Measurements from ENCODE around the gene FTO. TPM values are rescaled to one million over a fixed set of nuclear protein-coding genes. Genes with fewer than 3 reads are reported as not detected.

FTO gene
- total RNA-seq, 4 donors from 2014 or later, result 64.4 to 116 (median 71.3) TPM

DNA sequence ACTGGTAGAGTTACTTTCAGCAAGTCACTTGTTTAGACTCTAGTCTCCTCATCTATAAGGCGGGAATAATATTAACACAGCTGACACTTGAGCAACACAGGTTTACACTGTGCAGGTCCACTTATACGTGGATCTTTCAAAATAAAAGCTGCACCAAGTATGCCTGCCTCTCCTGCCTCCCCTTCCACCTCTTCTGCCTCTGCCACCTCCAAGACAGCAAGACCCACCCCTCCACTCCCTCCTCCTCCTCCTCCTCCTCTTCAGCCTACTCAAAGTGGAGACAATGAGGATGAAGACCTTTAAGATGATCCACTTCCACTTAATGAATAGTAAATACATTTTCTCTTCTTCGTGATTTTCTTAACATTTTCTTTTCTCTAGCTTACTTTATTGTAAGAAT, 285.6 kb downstream of the FTO start:
- no peaks in the 10 kb centered on the region for H3K27me3 ChIP-seq
- no peak overlapping the region for H3K27ac ChIP-seq
- 92% methylated on average over 3 of the region's 3 CpGs for WGBS
- H3K36me3 ChIP-seq, result no peaks in the 10 kb centered on the region
- DNase-seq (ENCODE audit: low spot score in 2 of 2), result no peak
- peaks cover 26% of the 10 kb centered on the region for H3K4me1 ChIP-seq
- no peak overlapping the region for H3K4me3 ChIP-seq
- TF ChIP-seq POLR2A (IDR thresholded peaks at IDR 0.05) (no peak), EP300 (IDR thresholded peaks at IDR 0.05) (no peak), POLR2AphosphoS5 (IDR thresholded peaks at IDR 0.05) (no peak)
- TF ChIP-seq, protein P1, sequence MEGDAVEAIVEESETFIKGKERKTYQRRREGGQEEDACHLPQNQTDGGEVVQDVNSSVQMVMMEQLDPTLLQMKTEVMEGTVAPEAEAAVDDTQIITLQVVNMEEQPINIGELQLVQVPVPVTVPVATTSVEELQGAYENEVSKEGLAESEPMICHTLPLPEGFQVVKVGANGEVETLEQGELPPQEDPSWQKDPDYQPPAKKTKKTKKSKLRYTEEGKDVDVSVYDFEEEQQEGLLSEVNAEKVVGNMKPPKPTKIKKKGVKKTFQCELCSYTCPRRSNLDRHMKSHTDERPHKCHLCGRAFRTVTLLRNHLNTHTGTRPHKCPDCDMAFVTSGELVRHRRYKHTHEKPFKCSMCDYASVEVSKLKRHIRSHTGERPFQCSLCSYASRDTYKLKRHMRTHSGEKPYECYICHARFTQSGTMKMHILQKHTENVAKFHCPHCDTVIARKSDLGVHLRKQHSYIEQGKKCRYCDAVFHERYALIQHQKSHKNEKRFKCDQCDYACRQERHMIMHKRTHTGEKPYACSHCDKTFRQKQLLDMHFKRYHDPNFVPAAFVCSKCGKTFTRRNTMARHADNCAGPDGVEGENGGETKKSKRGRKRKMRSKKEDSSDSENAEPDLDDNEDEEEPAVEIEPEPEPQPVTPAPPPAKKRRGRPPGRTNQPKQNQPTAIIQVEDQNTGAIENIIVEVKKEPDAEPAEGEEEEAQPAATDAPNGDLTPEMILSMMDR (IDR thresholded peaks at IDR 0.05), result no peak
- H3K9me3 ChIP-seq, result no peaks in the 10 kb centered on the region

DNA sequence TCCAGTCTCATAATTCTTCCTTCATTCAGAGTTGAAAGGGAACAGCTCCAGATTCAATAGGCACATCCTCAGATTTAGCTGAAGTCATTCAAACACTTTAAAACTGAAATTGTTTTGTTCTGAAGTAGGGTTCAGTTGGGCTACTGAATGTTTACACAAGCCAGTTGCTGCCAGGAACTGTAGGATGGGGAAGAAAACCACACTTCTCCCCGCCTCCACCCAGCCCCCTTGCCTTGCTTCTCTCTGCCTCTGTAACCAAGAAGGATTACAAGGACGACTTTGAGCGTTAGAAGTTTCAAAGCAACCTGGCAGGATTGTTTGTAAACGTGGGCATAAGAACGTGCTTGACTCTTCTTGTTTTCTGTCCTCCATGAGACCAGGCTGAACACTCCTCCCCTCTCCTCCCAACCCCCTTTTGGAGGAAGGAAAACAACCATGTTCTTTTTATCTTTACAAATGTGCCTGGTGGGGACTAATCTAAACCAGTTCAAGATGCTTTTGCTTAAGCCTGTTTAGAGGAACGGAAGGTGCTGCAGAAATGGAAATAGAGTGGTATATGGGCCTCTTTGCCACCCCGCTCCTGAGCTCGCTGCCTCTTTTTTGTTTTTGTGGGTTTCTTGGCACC, 287.9 kb downstream of the FTO start:
- Histone ChIP-seq H3K4me1 (peaks cover 16% of the 10 kb centered on the region), H3K9me3 (no peaks in the 10 kb centered on the region), H3K27me3 (no peaks in the 10 kb centered on the region), H3K4me3 (no peak overlapping the region), H3K36me3 (no peaks in the 10 kb centered on the region), H3K27ac (peak overlapping the region; percentile 60)
- WGBS, result 52% methylated on average over 8 of the region's 8 CpGs
- no peak for TF ChIP-seq POLR2AphosphoS5 (IDR thresholded peaks at IDR 0.05)
- TF ChIP-seq POLR2A (IDR thresholded peaks at IDR 0.05), result no peak
- TF ChIP-seq, protein P1 (IDR thresholded peaks at IDR 0.05), result no peak
- no peak for TF ChIP-seq EP300 (IDR thresholded peaks at IDR 0.05)
- DNase-seq (ENCODE audit: low spot score in 2 of 2), result no peak

DNA sequence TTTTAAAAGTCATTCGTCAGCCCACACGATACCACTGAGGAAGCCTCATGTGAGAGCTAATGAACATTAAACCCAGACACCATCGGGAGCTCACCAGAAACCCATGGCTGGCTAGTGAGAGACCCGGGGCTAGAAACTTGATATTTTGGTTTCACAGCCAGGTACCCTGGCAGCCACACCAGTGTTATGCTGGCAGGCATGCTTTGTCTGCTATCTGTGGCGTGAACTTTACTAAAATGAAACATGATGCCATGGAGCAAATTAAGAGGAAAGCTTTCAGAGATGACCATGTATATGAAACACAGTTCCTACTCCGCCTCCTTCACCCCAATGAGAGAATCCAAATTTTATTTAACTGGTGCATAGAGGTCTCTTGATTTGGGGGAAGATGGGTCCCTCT, 291.4 kb downstream of the FTO start:
- no peak overlapping the region for H3K27ac ChIP-seq
- peaks cover 22% of the 10 kb centered on the region for H3K4me1 ChIP-seq
- no peaks in the 10 kb centered on the region for H3K36me3 ChIP-seq
- no peak overlapping the region for H3K4me3 ChIP-seq
- H3K27me3 ChIP-seq, result no peaks in the 10 kb centered on the region
- TF ChIP-seq EP300 (IDR thresholded peaks at IDR 0.05), result no peak
- TF ChIP-seq POLR2AphosphoS5 (IDR thresholded peaks at IDR 0.05), result no peak
- TF ChIP-seq POLR2A (IDR thresholded peaks at IDR 0.05), result no peak
- TF ChIP-seq, protein P1 (IDR thresholded peaks at IDR 0.05), result no peak
- 66% methylated on average over 6 of the region's 6 CpGs for WGBS
- H3K9me3 ChIP-seq, result no peaks in the 10 kb centered on the region
- DNase-seq (ENCODE audit: low spot score in 2 of 2), result no peak

DNA sequence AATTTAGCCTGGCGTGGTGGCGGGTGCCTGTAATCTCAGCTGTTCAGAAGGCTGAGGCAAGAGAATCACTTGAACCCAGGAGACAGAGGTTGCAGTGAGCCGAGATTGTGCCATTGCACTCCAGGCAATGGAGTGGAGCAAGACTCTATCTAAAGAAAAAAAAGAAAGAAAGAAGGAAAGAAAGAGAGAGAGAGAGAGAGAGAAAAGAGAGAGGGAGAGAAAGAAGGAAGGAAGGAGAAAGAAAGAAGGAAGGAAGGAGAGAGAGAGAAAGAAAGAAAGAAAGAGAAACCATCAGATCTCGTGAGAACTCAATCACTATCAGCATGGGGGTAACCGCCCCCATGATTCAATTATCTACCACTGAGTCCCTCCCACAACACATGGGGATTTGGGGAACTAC, 293.0 kb downstream of the FTO start:
- no peak for DNase-seq (ENCODE audit: low spot score in 2 of 2)
- H3K27me3 ChIP-seq, result no peaks in the 10 kb centered on the region
- H3K4me1 ChIP-seq, result peaks cover 14% of the 10 kb centered on the region
- TF ChIP-seq, protein P1 (IDR thresholded peaks at IDR 0.05), result no peak
- TF ChIP-seq EP300 (IDR thresholded peaks at IDR 0.05) (no peak), POLR2A (IDR thresholded peaks at IDR 0.05) (no peak), POLR2AphosphoS5 (IDR thresholded peaks at IDR 0.05) (no peak)
- no peak overlapping the region for H3K27ac ChIP-seq
- H3K36me3 ChIP-seq, result peaks cover 3% of the 10 kb centered on the region
- 93% methylated on average over 5 of the region's 5 CpGs for WGBS
- no peaks in the 10 kb centered on the region for H3K9me3 ChIP-seq
- H3K4me3 ChIP-seq, result no peak overlapping the region

DNA sequence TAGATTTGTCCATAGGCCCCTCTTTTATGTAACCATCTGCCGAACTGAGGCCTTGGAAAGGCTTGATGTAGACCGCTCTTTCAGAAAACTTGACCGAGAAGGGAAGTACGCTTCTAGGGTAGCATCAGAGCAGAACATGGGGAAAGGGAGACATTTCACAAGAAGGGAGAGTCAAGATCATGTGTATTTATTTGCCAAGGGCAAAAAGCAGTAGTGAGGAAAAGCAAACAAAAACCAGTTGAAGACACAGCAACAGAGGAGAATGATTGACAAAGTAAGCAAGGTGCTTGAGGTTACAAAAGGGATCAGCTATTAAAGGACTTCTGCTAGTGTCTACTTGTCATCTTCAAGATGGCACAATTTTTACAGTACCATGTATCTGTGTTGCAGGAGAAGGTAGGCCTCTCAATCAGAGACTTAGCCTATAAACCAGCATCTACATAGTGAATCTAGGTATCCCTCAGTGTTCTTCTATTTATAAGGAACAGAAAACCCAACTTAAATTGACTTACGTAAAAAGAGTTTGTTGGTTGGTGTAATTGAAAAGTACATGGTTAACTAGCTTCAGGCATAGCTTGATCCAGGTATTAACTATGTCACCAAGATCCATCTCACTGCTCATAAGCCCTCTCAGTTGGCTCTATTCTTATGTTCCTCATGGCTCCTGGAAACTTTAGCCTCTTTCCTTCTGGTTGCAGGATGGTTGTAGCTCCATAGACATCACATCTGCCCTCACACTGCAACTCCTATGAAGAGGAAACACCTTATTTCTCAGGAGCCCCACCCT, 294.3 kb downstream of the FTO start:
- Histone ChIP-seq H3K4me3 (no peak overlapping the region), H3K27ac (no peak overlapping the region), H3K27me3 (no peaks in the 10 kb centered on the region), H3K4me1 (peaks cover 10% of the 10 kb centered on the region), H3K36me3 (peaks cover 4% of the 10 kb centered on the region), H3K9me3 (no peaks in the 10 kb centered on the region)
- 96% methylated on average over 5 of the region's 5 CpGs for WGBS
- TF ChIP-seq POLR2A (IDR thresholded peaks at IDR 0.05) (no peak), POLR2AphosphoS5 (IDR thresholded peaks at IDR 0.05) (no peak), EP300 (IDR thresholded peaks at IDR 0.05) (no peak)
- TF ChIP-seq, protein P1 (IDR thresholded peaks at IDR 0.05), result no peak
- DNase-seq (ENCODE audit: low spot score in 2 of 2), result no peak
